Dedifferentiated amniotic fluid mesenchymal stem cell (primary cell): ENCODE results near the gene EHBP1L1.
"Not testable (repeated sequence)": the region's sequence is repeated elsewhere in the genome, so short reads cannot be mapped to it uniquely, and the experiment has no call there.

Source experiments
- DNase-seq: peaks from one replicate; pipeline ENCODE4 v3.0.0-alpha.2; 2016; ENCODE audit errors: extremely low spot score

EHBP1L1 gene

DNA sequence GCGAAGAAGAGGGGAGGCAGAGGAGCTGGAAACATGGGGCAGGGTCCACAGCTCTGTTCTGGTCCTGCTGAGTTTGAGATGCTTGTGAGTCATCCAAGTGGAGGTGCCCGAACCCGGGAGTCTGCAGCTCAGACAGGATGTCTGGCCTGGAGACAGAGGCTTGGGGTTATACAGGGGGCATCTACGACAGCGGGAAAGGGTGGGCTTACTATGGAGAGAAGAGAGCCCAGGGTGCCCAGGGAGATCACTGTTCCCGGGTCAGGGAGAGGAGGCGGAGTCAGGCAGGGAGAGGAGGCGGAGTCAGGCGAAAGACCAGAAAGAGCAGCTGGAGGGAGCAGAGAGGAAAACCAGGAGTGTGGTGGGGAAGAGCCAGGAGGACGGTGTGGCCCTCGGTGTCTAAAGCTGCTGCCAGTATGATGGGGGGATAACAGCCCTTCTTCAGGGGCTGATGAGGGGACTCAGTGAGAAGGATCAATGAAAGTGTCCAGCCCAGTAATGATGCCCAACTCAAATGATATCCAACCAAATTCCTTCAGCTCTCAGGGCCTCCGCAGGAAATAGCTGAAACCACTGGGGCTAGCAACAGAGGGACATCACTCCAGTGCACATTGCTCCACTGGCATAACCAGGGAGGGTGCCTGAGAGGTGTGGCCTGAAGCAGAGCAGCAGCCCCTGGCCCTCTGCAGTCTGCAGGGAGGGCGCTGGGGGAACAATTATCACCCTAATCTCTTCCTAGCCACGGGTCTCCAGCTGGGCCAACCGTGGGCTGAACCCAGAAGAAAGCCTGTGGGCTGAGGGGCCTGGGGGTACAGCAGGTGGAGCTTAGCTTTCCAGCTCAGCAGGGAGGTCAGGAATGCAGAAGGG lies 15.1 kb upstream of the EHBP1L1 start:
- DNase-seq = no peak

- DNase-seq = no peak
Observed at GRCh38 chr11:65562020-65562419, 13.8 kb upstream of the EHBP1L1 start.

DNA sequence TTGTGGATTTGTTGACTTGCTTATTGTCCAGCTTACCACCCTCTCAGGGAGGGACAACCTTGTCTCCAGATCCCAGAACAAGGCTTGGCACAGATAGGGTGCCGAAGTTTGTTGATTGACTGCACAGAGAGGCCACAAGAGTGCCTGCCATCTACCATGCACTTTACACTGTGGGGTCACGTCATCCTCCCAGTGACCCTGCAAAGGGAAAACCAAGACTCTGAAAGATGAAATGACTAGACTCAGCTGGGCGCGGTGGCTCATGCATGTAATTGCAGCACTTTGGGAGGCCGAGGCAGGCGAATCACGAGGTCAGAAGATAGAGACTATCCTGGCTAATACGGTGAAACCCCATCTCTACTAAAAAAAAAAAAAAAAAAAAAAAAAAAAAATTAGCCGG lies 13.1 kb upstream of the EHBP1L1 start:
- DNase-seq = no peak

GRCh38 chr11:65563601-65564000 lies 12.3 kb upstream of the EHBP1L1 start:
- no peak for DNase-seq

DNA sequence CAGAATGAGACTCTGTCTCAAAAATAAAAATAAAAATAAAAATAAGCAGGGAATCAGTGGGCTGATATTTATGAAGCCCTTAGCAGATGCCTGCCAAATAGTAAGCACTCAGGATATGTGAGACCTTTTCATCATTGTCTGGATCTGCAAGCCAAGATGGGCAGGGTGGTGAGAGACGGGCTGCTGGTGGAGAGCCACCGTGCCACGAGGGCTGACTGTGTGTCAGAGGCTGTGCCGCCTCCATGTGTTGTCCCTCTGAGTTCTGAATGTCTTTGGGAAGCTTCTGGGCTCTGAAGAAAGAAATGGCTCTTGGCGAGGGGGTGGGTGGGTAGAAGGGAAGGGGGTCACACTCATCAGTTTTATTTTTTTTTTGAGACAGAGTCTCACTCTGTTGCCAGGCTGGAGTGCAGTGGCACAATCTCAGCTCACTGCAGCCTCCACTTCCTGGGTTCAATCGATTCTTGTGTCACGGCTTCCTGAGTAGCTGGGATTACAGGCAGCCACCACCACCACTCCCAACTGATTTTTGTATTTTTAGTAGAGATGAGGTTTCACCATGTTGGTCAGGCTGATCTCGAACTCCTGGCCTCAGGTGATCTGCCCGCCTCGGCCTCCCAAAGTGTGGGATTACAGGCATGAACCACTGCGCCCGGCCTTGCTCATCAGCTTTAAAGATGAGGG lies 10.8 kb upstream of the EHBP1L1 start:
- DNase-seq = not testable (repeated sequence)

- DNase-seq = no peak
Observed at GRCh38 chr11:65565624-65566453, 10.0 kb upstream of the EHBP1L1 start.

- peak; percentile 39 for DNase-seq
Observed at GRCh38 chr11:65569164-65569972, 6.5 kb upstream of the EHBP1L1 start.

GRCh38 chr11:65569973-65570918 lies 5.6 kb upstream of the EHBP1L1 start, which contains the start of gene ZNRD2:
ZNRD2 (plus strand) TSS chr11:65570477; CDS start chr11:65570492, 15 bp downstream.
- DNase-seq = peak; percentile 97

GRCh38 chr11:65571420-65571819 lies 4.4 kb upstream of the EHBP1L1 start:
- no peak for DNase-seq

DNA sequence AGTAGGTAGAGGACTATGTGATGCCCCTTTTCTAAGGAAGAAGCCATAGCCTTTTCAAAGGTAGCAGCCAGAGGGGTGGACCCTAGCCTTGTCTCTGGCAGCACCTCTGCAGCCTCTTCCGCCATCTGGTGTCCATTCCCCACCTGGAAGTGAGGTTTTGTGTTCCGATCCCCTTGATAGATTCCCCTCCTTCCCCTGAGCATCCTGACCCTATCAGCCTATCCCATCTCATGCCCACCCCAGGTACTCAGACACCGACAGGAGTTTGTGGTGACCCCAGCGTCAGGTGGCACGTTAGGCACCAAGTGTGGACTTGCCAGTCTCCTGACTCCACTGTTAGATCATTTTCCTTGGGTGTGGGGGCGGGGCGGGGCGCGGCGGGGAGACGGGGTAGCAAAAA lies 3.9 kb upstream of the EHBP1L1 start:
- no peak for DNase-seq

DNA sequence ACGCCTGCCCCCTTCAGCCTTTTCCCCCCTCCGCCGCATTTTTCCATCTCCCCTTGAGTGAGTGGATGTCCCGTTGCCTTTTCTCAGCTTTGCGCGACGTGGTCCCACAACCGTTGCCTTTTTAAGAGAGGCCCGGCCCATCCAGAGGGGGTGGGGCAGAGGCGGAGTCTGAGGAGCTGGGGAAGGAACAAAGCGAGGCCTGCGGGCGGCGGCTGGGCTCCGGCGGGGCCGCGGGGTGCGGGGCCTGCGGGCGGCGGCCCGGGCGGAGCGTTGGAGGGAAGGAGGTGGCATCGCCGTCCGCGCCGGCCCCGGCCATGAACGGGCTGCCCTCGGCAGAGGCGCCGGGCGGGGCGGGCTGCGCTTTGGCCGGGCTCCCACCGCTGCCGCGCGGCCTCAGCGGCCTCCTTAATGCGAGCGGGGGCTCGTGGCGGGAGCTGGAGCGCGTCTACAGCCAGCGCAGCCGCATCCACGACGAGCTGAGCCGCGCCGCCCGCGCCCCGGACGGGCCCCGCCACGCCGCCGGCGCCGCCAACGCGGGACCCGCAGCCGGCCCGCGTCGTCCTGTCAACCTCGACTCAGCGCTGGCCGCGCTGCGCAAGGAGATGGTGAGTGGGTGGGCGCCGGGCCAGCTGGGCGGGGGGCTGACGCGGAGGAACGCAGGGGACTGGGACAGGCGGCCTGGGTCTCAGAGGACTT lies 3.3 kb upstream of the EHBP1L1 start, which contains the start of gene FAM89B:
TSS of gene FAM89B (plus strand) at position 183 of the 696 bp plus-strand sequence. CDS start at position 315, 132 bp downstream.
- peak; percentile 75 for DNase-seq

DNA sequence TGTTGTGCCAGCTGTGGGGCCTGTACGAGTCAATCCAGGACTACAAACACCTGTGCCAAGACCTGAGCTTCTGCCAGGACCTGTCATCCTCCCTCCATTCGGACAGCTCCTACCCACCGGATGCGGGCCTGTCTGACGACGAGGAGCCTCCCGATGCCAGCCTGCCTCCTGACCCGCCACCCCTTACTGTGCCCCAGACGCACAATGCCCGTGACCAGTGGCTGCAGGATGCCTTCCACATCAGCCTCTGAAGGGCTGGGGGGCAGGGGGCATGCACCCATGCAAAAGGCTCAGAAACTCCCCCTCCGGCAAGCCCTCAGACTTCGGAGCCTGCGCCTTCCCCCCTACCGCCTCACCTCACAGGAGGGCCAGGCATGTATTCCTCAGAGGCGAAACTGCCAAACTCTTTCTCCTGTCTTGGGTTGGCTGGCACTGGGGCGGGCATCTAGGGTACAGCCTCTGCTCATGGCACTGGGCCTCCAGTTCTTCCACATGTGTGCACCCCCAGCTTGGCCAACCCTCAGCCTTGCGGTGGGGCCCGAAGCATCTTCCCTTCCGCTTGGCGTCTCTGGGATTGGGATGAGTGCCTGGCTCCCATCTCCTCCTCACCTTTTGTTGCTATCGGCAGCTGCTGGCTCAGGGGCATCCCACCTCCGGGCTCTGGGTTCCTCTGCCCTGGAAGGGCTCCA lies 2.3 kb upstream of the EHBP1L1 start:
- no peak for DNase-seq

DNA sequence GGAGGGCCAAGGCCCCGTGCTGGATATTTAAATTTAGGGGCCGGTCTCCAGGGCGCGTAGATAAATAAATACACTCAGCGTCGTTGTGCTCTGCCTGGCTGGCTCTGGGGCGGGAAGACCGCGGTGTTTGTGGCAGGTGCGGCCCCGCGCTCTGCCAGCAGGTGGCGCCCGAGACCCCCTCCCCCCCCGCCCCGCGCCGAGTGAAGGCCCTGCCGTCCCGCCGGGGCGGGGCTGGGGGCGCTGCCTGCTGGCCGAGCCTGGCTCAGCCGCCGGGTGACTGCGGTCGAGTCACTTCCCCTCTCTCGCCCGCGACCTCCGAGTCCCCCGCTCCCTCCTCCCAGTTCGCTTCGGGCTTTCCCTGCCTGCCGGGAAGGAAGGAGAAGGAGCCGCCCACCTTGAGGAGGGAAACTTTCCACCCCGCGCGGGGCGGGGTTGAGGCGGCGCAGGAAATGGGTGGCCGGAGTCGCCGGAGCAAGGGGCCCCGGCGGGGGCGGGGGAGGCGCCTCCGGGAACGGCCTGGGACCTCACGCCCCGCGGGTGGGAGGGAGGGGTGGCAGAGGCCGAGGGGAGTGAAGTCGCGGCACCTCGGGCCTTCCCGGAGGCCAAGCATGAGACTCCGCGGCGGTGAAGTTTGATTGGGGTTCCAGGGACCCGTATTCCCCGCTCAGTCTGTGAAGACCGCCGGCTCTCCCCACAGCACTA lies 1.6 kb upstream of the EHBP1L1 start:
- peak; percentile 84 for DNase-seq

GRCh38 chr11:65574811-65575567 lies 864 bp upstream of the EHBP1L1 start:
- no peak for DNase-seq

DNA sequence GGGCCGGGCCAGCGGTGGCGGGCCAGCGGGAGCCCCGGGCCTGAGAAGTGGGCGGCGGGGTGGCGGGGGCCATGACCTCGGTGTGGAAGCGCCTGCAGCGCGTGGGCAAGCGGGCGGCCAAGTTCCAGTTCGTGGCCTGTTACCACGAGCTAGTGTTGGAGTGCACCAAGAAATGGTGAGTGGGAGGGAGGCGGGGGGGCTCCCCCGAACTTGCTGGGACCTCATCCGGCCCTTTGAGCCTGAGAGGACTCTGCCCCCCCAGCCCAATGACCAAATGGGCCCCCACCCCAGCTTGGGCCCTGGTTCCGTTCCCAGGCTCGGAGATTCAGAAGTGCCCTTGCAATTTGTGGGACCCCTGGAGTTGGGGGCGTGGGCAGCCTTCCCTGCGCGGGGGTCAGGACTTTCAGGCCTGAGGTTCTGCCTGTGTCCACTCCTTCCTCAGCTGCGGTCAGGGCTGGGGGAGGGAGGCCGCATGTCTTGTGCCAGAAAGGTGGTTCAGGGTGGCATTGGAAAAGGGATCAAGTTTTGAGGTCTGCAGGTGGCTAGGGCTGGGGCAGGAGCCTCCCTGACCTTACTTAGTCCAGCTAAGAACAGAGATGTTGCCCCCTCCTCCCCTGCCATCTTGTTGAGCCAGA lies 496 bp downstream of the EHBP1L1 start:
- no peak for DNase-seq

DNA sequence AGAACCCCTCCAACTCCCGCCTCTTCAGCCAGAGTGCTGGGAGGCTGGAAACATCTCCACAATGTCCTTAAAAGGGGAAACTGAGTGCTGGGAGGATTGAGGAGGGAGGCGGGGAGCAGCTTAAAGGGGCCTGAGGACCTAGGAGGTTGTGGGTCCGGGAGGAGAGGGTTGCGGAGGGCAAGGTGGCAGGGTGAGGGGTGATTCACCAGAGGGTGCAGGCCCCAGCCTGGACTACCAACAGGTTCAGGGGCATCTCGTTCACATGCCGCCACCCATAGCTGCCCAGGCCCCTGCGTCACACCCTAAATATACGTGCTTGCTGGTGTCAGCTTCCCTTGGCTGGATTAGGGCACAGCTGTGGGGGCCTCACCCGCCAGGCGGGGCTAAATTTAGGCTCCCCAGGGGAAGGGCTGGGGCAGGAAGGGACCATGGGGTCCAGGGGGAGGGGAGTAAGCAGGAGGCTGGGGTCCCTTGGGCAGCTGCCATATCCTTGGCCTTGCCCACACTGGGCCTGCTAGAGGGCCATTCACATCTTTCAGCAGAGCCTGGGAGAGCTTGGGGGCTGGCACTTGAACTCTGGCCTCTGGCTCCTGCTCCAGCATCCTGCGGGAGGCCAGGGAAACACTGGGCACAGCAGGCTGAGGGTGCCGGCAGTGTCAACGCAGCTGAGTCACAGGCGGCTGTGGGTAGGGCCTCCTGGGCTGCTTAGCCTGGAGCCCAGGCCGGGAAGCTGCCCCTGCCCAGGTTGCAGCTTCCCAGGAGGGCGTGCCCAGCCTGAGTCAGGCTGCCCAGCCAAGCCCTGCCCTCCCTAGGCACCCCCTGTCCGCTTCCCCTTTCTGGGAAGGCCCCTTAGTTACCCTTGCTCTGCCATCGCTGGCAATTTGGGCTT lies 1.3 kb downstream of the EHBP1L1 start:
- DNase-seq = no peak
